Umbilical cord (tissue), 2 donors: ENCODE data around the gene CH25H. TPM values are rescaled to one million over a fixed set of nuclear protein-coding genes. Genes with fewer than 3 reads are reported as not detected.
A peak's percentile ranks its signal among the peaks of the same experiment; 100 is the strongest.

Experiments
- DNase-seq: peaks from one replicate; pipeline ENCODE4 v3.0.0-alpha.2; 2015; ENCODE audit warnings: low spot score
- total RNA-seq: library from RNA; depleted of rRNA; stranded (reverse); fragments of >200 nt; gene quantifications from one replicate; pipeline ENCODE4 v1.2.3, GENCODE V29; 2014; ENCODE audit warnings: low replicate concordance; ENCODE audit not compliant: insufficient read depth

Gene CH25H
- total RNA-seq, 1 donor from 2014 or later, result 6.5 TPM

- DNase-seq, result peak; percentile 48
Measured at GRCh38 chr10:89158446-89158845, 48.7 kb downstream of the CH25H start.

GRCh38 chr10:89156161-89156835, 50.8 kb downstream of the CH25H start:
- DNase-seq, result no peak

Other genes starting within 250 kb of the CH25H start
- gene FAS, start 216.5 kb downstream of the CH25H start, total RNA-seq, result 108 TPM
- gene LIPA, start 44.5 kb upstream of the CH25H start, total RNA-seq, result 55.1 TPM
- gene IFIT2, start 94.7 kb upstream of the CH25H start, total RNA-seq, result 9.1 TPM
- gene IFIT3, start 120.7 kb upstream of the CH25H start, total RNA-seq, result 16.1 TPM
- 26.5 TPM for gene IFIT1B, start 170.7 kb upstream of the CH25H start, total RNA-seq
- gene IFIT1, start 185.3 kb upstream of the CH25H start, total RNA-seq, result 20.5 TPM
- 13.5 TPM for gene IFIT5, start 207.3 kb upstream of the CH25H start, total RNA-seq